WTC11 (cell line): ENCODE results near the gene GALNT7.

Source experiments
- CTCF ChIP-seq: fragments of 200-600 bp; IDR thresholded peaks from 2 replicates; pipeline ENCODE4 v1.8.0; 2022; ENCODE audit warnings: antibody characterized with exemption
- ETV6 ChIP-seq: sonication (generic); formaldehyde crosslinking; IDR thresholded peaks from 2 replicates; pipeline ENCODE4 v1.8.1; 2022; ENCODE audit warnings: mild to moderate bottlenecking, missing genetic modification reagents
- HMGXB4 ChIP-seq: sonication (generic); formaldehyde crosslinking; IDR thresholded peaks from 2 replicates; pipeline ENCODE4 v1.8.1; 2023; ENCODE audit warnings: mild to moderate bottlenecking, moderate library complexity, missing genetic modification reagents
- USF1 ChIP-seq: sonication (generic); formaldehyde crosslinking; IDR thresholded peaks from 2 replicates; pipeline ENCODE4 v1.8.0; 2022; ENCODE audit warnings: mild to moderate bottlenecking, missing genetic modification reagents
- TF ChIP-seq, protein P1 (sequence below): sonication (generic); formaldehyde crosslinking; conservative IDR thresholded peaks from 2 replicates; pipeline ENCODE4 v1.8.1; 2022; ENCODE audit warnings: mild to moderate bottlenecking, missing genetic modification reagents

DNA sequence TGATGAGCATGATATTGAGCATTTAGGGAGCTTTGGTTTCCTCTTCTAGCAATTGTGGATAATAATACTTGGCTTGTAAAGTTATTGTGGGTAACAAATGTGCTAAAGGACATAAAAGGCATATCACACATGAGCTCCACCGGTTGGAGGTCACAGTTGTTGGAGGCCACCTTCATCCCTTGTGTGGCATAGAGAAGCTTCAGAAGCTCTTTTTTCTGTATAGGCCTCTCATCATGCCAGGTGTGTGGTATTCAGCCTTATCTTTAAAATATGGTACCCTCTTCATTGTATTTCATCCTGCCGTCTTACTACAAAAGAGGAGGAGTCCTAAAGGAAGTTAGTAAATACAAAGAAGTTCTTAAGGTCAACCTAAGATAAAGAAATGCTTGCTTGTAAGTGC, 99.1 kb downstream of the GALNT7 start:
- TF ChIP-seq CTCF (no peak), USF1 (CRISPR knock-in tag) (no peak), HMGXB4 (CRISPR knock-in tag) (no peak), ETV6 (CRISPR knock-in tag) (no peak)
- TF ChIP-seq, protein P1, sequence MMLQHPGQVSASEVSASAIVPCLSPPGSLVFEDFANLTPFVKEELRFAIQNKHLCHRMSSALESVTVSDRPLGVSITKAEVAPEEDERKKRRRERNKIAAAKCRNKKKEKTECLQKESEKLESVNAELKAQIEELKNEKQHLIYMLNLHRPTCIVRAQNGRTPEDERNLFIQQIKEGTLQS (CRISPR knock-in tag) = no peak
